Hair follicle dermal papilla cell (primary cell): ENCODE results near the gene PLPPR4. TPM values are rescaled to one million over a fixed set of nuclear protein-coding genes. Genes with fewer than 3 reads are reported as not detected.

ENCODE experiments used
- total RNA-seq: library from RNA; depleted of rRNA; stranded (reverse); fragments of >200 nt; gene quantifications from 2 replicates; pipeline ENCODE4 v1.2.3, GENCODE V29; 2012

Gene PLPPR4
- 4.6 and 8.8 TPM in 2 replicates for total RNA-seq

DNA sequence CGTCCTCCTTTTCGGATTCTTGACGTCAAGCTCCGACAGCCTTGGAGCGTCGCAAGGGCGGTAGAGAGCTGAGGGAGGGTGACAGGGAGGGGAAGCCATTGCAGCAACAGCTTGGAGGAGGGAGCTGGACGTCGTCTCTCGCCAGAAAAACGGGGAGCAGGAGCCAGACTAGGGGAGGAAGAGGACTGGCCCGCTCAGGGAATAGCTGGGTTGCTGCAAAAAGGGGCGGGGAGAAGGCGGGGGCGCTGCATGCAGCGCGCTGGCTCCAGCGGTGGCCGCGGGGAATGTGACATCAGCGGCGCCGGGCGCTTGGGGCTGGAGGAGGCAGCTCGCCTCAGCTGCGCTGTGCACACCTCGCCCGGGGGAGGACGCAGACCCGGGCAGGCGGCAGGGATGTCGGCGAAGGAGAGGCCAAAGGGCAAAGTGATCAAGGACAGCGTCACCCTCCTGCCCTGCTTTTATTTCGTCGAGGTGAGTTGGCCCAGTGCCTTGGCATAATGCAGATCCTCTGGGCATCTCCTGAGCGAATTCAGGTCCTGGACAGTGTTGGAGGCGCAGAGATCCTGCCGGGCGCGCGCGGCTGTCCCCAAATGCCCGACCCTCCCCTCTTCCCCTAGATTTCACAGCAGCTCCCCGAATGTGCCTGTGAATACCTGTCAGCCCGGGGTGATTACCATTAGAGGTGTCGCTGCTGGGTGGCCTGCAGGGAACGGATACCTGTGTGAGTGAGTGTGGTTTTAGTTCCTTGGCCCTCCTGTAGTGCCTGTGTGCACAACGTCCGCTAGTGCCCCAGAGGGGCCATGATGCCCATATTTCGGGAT lies at the start of gene PLPPR4:
PLPPR4 (plus strand) TSS at position 292 of the 821 bp plus-strand sequence; CDS start at position 394, 102 bp downstream.

